ENCODE measurements around the gene CBLC.

The CBLC gene

GRCh38 chr19:44803442-44804428 is 26.0 kb downstream of the CBLC start:
- no peak for DNase-seq

- DNase-seq = no peak
Measured at GRCh38 chr19:44806291-44806690, 28.6 kb downstream of the CBLC start.

GRCh38 chr19:44807162-44807561 is 29.5 kb downstream of the CBLC start:
- DNase-seq = no peak

GRCh38 chr19:44807652-44808462 is 30.2 kb downstream of the CBLC start:
- DNase-seq = no peak

- DNase-seq = no peak
Measured at GRCh38 chr19:44808463-44809371, 31.0 kb downstream of the CBLC start, which contains the start of gene BCAM. TSS of gene BCAM (plus strand) at chr19:44809103. CDS start at chr19:44809125, 22 bp downstream.

GRCh38 chr19:44809577-44810233 is 32.0 kb downstream of the CBLC start:
- no peak for DNase-seq

- DNase-seq = no peak
Measured at GRCh38 chr19:44810234-44811121, 32.8 kb downstream of the CBLC start.

GRCh38 chr19:44811122-44811419 is 33.4 kb downstream of the CBLC start:
- DNase-seq = no peak

GRCh38 chr19:44812142-44812718 is 34.5 kb downstream of the CBLC start:
- no peak for DNase-seq

- no peak for DNase-seq
Measured at GRCh38 chr19:44813070-44813840, 35.6 kb downstream of the CBLC start.

- DNase-seq = no peak
Measured at GRCh38 chr19:44813841-44814470, 36.3 kb downstream of the CBLC start.

GRCh38 chr19:44814517-44814916 is 36.8 kb downstream of the CBLC start:
- no peak for DNase-seq

- DNase-seq = no peak
Measured at GRCh38 chr19:44816301-44816700, 38.6 kb downstream of the CBLC start.

GRCh38 chr19:44817725-44818465 is 40.2 kb downstream of the CBLC start:
- no peak for DNase-seq

- DNase-seq = no peak
Measured at GRCh38 chr19:44818466-44819031, 40.9 kb downstream of the CBLC start.

- DNase-seq = no peak
Measured at GRCh38 chr19:44819246-44819832, 41.6 kb downstream of the CBLC start.

GRCh38 chr19:44820648-44821609 is 43.2 kb downstream of the CBLC start:
- no peak for DNase-seq
